ENCODE measurements around the gene METTL25.
A peak's percentile ranks its signal among the peaks of the same experiment; 100 is the strongest.

The METTL25 gene

DNA sequence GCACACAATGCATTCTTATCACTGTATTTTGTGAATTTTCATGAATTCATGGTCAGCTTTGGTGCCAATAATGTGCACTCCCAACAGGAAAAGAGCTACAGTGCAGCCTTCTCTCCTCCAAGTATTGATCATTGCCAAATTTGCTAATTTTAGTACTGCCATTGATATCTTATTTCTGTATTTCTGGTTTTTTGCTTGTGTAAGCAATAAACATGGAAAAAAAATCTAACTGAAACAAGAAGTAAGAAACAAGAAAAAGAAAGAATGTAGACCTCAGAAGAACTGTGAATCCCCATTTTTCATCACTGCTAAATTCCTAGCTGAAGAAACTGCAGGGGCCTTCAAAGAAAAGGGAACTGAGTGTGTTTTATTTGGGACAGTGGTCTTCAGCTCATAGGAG, 161.2 kb downstream of the METTL25 start:
- DNase-seq, result no peak
- intact Hi-C loops (cut with DNase I), result no loop called here

DNA sequence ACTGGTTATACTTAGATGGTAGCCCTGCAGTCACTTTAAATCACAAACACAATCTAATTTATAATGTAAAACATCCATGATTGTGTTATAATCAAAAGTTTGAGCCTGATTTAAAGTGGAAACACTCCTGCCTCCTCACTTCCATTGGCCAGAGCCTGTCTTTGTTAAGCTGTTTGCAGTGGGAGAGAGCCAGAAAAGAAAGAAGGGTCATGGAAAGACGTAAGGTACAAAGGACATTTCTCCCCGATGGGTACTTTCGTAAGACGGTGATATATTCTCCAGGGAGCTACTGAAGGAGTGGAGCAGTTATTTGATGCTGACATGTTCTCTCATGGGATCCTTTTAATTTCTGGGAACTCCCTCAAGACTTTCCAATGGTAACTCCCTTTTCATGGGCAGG, 164.0 kb downstream of the METTL25 start:
- no peak for DNase-seq
- intact Hi-C loops (cut with DNase I), result loop anchor here (10.0 kb wide), 1 partner anchor 137 kb away; no protein-coding TSS in a partner anchor

DNA sequence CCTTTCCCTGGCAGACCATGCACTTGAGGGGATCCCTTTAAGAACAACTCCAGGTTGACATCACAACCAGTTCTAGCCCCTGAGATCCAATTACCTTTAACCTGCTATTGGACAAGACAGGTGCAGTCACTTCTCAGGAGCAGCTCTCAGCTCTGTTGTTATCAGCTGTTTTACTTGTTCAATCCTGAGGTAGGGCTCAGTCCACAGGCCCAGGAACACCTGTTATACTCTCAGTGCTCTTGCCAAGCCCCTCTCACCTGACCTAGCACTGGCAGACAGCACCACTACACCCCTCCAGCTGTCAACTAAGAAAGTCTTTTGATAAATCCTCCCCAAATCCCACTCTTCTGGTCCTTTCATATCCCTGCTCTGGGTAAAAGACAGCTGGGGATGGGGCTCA, 164.4 kb downstream of the METTL25 start:
- intact Hi-C loops (cut with DNase I), result loop anchor here (10.0 kb wide), 1 partner anchor 138 kb away; no protein-coding TSS in a partner anchor
- peak in 1 of 10 donors; percentile 37 for DNase-seq

DNA sequence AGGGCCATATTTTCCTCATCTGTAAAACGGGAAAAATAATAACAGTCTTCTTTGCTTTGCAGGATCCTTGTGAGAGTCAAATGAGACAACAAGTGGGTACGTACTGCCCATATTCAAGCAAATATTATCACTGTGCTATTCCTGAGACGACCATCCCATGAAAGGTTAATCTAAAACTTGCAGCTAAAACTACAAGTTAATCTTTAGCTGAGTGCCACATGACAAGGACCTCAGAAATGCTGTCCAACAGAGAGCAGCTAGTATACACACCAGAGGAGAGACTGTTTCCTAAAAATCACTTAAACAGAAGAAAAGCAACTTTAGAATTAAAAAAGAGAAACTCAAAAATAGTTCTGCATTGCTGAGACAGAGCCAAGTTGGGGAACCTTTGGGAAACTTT, 165.7 kb downstream of the METTL25 start:
- DNase-seq, result no peak
- intact Hi-C loops (cut with DNase I), result loop anchor here (10.0 kb wide), 1 partner anchor 139 kb away; no protein-coding TSS in a partner anchor

DNA sequence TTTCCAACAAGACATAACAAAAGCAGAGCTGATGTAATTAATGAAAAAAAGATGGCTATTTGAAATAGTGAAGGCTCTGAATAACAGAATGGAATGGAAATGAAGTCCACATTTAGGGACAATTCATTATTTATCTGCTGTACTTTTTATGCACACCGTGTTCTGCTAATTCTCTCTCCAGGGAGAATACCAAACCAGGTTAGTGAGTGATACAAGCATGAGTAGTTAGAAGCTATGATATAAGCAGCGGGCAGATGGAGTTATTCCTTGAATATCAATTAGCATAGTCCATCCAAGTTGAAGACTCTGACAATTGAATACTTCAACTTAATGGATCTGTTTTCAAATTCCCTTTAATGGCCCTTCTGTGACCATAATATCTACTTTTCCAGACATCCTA, 166.3 kb downstream of the METTL25 start:
- DNase-seq, result no peak
- intact Hi-C loops (cut with DNase I), result loop anchor here (5.0 to 10.0 kb wide), 3 partner anchors 140 to 1978 kb away; partner anchors contain the start of gene TMTC2

DNA sequence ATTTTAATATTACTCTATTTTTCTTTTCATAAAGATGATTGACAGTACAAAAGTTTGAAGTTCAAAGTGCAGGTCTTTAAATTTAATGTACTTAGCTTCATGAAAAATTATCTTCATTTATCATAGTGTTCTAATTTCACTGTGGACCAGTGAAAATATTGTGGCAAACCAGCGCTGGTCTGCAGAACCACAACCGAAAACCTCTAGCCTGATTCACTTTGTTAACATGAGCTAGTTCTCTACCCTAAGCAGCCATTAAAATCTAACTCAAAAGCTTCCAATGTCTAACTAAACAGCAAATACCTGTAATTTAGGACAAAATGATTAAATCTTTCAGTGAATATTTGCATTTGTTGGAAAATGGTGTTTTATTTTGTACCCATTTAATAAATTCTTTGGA, 167.3 kb downstream of the METTL25 start:
- DNase-seq, result no peak
- intact Hi-C loops (cut with DNase I), result loop anchor here (2.0 to 10.0 kb wide), 4 partner anchors 99 to 1977 kb away; partner anchors contain the start of gene TMTC2

DNA sequence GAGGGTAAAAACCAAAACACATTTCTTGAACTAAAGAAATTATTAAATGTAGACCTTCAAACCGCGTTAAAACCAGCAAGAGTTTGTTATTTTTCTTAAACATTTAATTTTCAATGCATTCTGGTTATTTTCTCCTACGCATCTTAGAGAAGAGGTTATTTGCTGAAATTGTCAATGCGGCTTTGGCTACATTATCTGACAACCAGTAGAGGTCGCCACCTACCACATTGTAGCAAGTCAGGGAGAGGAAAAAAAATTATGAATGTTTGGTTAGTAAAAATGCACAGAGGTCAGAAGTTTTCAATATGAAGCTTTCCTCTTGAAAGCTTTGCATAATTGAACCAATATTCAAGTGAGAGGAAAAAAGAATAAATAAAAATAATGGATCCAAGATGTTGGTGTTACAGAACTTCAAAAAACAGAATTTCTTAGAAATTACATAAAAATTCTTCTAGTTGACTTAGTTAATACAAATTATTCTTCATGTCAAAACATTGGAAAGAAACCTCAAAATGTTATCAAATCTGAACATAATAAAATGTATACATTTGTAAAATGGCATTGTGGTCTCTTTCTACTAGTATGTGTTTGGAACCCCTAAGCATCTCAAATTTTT, 168.9 kb downstream of the METTL25 start:
- intact Hi-C loops (cut with DNase I), result loop anchor here (1.0 to 10.0 kb wide), 5 partner anchors 98 to 1975 kb away; partner anchors contain the start of gene TMTC2
- DNase-seq, result peak in 6 of 10 donors; percentile 31 to 79 (median 42)
